HG03520 (cell line): ENCODE measurements around the gene CA11.

ENCODE experiments used
- ATAC-seq: cut with Tn5 transposase; IDR thresholded peaks from one replicate; pipeline ENCODE4 v1.9.1; 2021; ENCODE audit warnings: mild to moderate bottlenecking, moderate library complexity; ENCODE audit not compliant: unreplicated experiment

CA11 gene

DNA sequence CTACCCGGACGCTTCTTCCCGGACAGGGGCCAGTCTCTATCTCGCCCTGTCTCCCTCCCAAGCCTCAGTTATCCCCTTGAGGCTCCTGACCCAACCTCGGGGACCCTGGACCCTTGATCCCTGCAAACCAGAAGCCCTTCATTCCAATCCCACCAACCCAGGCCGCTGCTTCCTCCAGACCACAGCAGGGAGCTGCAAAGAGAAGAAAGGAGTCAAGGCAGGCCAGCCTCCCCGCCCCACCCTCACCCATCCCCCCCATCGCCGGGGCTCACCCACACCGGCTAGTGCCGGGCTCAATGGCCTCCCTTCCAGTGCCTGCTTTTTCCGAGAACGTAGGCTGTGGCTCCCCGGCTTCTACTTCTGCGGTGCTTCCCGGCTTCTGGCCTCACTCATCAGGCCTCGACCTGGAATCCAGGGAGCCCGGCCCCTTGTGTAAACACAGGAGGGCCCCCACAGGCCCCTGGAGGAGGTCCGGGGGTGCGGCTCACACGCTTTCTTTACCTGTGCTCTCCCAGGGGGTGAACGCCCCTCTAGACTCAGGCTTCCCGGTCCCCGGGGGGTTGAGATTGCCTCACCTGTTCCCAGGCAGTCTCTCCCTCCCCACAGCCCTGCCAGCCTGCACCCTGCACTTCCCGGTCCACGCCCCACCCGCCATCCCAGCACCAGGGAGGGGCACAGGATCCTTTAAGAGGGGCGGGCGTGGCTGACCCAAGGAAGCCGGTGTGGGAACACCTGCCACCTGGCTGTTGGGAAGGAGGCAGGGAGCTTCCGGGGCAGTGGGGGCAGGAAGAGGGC, 31.4 kb downstream of the CA11 start, which contains the start of gene FAM83E:
Gene FAM83E (minus strand): TSS at position 641 of the 795 bp plus-strand sequence. CDS start 1,704 bp downstream, outside the sequence.
- no peak for ATAC-seq

DNA sequence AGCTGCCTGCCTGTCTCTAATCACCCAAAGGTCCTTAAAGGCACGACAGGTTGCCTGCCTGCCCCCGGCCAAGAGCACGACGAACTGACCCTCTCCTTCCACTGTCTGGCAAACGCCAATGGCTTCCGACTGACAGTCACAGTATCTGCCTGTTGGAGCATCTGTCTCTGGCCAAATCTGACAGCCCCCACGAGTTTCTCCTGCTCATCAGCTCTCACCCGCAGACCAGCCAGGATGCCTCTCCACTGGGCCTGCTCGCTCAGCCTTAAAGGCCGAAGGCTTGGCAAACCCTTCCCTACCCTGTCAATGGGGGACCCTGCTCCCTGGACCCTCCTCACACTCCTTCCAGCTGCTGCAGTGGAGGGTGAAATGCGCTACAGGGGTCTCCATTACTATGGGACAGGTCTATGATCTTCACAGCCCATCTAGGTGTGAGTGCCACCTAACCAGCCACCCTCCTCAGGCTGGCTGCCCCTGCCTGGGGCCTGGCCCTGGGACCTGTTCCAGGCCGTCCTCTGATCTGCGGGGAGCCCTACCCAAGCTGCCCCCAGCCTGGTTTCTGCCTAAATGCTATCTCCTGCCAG, 32.0 kb downstream of the CA11 start:
- ATAC-seq: no peak

DNA sequence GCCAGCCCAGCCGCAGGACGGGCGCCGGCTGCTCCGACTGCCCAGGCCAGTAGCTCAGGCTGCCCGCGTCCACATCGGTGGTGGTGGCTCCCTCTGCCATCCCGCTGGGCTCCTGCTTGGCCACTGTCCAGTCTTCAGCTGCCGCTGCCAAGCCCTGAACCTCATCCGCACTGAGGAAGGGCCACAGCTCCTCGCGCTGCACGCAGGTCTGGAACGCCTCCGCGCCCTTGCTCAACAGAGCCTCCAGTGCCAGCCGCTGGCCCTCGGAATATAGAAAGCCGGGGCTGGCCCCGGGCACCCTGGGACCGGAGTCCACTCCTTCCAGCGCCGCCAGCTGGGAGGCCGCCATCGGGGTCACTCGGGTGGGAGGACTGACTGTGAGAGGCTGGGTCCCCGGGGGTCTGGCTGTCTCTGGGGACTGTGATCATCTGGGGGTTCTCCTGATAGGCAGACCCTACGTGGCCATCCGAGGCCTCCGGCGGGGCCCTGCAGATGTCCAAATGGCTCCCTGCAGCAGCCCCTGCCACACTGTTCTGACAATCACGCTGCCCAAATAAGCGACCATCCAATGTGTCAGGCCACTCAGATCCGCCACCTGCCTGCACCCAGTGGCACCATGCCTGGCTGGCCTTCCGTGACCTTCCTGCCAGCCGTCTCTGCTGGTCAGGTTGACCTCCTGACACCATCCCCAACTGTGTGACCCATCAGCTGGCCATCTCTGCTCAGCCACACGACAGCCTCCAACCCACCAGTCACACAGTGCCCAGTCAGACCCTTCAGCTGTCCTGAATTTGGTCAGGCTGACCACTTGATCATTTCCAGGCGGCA, 32.7 kb downstream of the CA11 start:
- no peak for ATAC-seq

DNA sequence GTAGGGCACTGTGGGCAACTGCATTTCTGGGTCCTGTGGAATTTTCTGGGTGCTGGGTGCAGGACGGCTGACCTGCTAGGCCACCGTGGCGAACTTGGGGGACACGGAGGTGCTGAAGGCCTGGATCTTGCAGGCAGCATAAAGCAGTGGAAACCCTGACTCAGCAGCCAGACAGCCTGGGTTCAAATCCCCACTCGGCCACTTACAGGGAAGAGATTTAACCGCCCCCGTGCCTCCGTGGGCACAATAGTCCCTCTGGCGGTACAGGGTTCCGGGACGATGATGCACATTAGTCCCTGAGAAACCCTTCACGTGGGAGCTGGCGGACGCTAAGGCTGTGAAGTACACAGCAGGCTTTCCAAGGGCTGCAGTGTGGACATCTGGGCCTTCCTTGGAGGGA, 34.1 kb downstream of the CA11 start:
- no peak for ATAC-seq

DNA sequence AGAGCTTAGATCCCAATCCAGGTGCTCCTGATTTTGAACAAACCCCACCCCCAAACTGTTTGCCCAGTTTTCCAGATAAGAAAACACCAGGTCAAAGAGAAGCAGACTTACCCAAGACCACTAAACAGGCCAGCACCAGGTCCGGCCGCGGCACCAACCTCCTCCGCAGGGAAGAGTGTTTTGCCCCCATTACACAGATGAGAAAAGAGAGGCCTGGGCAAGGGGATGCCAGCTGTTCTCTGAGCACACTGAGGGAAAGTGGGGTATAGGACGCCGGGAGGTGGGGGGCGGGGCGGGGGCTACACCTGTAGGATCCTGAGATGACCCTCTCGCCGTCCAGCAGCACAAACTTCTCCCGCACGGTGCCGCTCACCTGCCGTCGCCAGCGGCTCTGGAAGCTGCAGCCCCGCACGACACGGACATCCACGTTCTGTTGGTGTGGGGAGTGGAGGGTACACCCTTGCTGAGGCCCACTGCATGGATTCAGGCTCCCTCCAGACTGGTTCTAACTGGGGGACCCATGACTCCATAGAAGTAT, 36.3 kb downstream of the CA11 start:
- no peak for ATAC-seq

DNA sequence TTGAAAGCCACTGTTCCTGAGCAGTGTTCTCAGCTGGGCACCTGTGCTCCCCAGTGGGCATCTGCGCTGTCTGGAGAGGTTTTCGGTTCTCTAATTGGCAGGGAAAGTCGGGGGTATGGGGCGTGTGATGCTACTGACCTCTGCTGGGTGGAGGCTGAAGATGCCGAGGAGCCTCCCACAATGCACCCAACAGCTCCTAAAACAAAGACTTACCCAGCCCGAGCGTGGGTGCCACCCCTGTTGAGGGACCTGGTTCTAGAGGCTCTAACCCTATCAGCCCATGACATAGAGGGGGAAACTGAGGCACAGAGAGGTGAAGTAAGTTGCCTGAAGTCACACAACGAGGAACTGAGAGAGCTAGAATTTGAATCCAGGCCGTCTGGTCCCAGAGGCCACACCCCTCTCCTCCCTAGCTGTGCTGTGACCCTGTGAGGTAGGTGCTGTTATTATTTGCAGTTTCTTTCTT, 37.2 kb downstream of the CA11 start:
- ATAC-seq: no peak

DNA sequence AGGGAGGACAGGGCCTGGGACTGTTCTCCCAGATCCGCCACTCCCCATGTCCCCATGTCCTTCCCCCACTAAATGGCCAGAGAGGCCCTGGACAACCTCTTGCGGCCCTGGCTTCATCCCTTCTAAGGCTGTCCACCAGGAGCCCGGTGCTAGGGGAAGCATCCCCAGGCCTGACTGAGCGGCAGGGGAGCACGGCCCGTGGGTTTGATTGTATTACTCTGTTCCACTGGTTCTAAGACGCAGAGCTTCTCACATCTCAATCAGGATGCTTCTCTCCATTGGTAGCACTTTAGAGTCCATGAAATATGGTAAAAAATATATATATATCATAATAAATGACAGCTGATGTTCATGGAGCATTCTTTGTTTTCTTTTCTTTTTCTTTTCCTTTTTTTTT, 38.6 kb downstream of the CA11 start:
- no peak for ATAC-seq

DNA sequence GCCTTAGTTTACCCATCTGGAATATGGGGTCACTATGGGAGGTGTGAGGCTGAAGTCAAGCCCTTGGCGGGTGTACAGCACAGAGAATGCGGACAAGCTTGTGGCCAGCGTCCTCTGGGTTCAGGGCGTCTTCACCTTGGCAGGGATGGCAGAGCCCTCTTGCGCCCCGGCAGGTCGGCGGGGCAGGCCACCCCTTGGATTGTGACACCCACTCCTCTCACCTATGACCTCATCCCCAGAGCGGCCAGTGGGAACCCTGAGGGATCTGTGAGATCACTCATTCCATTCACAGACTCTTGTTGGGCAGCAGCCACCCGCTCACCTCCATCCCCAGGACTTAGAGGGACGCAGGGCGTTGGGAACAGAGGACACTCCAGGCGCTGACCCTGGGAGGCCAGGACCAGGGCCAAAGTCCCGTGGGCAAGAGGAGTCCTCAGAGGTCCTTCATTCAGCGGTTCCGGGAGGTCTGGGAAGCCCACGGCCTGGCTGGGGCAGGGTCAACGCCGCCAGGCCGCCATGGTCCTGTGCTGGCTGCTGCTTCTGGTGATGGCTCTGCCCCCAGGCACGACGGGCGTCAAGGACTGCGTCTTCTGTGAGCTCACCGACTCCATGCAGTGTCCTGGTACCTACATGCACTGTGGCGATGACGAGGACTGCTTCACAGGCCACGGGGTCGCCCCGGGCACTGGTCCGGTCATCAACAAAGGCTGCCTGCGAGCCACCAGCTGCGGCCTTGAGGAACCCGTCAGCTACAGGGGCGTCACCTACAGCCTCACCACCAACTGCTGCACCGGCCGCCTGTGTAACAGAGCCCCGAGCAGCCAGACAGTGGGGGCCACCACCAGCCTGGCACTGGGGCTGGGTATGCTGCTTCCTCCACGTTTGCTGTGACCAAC, 39.3 kb downstream of the CA11 start, which contains the start of gene SPACA4:
Gene SPACA4 (plus strand): TSS at position 280 of the 896 bp plus-strand sequence. CDS start 237 bp downstream, at position 517.
- no peak for ATAC-seq

DNA sequence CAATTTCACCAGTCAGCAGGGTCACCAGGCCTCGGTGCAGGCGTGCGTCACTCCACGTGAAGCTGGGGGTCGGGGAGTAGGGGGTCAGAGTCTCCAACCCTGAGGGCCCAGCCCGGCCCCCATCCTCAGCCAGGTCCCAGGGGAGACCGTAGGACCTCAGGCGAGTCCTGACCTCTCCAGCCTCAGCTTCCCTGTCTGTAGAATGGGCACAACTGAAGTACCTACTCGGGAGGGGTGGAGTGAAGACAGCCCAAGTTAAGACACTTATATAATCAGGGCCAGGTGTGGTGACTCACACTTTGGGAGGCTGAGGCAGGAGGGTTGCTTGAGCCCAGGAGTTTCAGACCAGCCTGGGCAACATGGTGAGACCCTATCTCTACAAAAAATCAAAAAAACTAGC, 42.1 kb downstream of the CA11 start:
- no peak for ATAC-seq

DNA sequence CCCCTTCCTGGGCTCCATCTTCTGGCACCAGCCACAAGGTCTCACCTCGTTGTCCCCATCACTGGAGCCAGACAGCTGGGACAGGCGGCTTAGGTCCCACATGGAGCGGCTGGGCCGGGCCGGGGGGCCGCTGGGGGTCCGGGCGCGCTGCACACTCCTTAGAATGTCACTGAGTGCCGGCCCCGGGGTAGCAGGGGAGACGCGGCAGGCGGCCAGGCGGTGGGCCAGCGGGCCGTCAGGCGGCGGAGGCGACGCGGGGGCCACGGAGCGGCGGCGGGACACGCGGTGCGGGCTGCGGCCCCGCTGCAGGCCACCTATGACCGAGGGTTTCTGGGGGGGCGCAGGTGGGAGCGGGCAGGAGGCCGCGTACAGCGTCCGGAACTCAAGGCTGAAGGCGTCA, 42.5 kb downstream of the CA11 start:
- ATAC-seq: no peak

DNA sequence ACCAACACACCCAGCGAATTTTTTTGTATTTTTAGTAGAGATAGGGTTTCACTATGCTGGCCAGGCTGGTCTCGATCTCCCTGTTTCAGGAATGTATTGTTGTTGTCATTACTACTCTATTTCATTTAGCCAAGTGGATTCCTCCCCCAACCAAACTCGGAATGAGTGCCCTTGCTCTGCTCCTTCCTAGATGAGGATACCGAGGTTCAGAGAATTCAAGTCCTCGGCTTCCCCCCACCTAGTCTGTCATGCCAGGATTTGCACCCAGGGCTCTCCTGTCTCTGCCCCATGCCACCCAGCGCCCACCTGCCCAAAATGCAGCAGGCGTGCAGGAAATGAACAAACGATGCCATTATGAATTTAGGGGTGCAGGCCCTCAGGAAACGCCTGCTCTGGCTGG, 43.0 kb downstream of the CA11 start:
- ATAC-seq: no peak

DNA sequence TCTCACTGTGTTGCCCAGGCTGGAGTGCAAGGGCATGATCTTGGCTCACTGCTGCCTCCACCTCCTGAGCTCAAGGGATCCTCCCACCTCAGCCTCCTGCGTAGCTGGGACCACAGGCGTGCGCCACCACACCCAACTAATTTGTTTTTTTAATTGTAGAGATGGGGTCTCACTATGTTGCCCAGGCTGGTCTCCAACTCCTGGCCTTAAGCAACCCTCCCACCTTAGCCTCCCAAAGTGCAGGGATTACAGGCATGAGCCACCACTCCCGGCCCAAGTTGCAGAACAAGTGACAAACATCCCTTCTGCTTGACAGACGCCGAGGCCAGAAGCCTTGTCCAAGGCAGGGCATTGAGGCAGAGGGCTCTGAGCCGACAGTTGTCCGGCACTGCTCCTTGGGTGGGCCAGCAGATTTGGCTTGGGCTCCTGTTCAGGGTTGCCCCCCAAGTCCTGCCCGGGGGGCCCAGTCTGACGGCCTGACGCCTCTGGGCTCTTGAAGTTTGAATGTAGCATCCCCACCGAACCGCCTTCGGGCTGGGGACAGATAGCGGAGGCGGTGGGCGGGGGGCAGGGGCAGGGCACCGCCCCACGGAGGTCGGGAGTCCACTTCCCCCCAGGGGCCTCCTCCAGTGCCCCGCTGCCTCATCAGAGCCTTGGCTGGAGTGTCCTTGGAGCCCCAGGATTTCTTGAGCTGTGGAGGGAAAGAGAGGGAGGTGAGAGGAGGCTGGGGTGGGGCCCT, 45.1 kb downstream of the CA11 start:
- ATAC-seq: no peak

DNA sequence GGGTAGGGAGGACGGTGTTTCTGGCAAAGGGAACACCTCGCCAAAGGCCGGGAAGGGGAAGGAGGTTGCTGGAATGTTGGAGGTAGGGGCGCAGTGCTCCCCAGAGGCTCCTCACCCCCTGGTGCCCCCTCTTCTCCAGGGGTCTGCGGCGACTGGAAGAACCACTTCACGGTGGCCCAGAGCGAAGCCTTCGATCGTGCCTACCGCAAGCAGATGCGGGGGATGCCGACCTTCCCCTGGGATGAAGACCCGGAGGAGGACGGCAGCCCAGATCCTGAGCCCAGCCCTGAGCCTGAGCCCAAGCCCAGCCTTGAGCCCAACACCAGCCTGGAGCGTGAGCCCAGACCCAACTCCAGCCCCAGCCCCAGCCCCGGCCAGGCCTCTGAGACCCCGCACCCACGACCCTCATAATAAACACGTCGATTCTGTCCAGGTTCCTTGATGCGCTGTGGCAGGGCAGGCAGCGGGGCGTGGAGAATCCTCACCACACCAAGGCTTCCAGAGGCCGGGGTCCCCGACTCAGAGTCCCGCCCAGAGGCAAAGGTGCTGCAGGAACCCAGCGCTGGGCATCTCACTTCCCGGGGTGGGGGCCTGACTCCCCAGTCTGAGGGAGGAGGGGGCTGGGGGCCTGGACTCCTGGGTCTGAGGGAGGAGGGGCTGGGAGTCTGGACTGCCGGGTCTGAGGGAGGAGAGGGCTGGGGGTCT, 46.8 kb downstream of the CA11 start:
- ATAC-seq: no peak

DNA sequence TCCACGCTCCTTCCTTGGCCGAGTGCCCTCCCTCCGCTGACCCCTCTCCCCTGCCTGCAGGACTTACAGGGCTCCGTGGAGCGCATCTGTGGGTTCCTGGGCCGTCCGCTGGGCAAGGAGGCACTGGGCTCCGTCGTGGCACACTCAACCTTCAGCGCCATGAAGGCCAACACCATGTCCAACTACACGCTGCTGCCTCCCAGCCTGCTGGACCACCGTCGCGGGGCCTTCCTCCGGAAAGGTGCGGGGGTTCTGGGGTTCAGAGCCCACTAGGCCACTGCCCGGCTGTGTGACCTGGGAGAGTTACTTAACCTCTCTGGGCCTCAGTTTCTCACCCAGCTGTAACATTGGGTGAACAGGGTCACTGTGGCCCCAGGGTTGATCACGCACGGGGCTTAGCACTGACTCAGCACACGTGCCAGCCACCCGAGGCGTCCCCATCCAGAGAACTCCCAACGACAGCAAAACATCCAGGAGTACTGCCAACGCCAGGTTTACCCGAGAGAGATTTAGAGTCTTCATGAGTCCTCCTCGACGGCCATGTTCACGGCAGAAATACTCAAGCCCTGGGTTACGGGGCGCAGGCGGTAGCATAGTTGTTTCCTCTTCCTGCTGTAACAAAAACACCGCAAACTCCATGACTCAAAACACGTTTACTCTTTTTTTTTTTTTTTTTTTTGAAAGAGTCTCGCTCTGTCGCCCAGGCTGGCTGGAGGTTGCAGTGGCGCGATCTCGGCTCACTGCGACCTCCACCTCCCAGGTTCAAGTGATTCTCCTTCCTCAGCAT, 49.1 kb downstream of the CA11 start:
- ATAC-seq: no peak

DNA sequence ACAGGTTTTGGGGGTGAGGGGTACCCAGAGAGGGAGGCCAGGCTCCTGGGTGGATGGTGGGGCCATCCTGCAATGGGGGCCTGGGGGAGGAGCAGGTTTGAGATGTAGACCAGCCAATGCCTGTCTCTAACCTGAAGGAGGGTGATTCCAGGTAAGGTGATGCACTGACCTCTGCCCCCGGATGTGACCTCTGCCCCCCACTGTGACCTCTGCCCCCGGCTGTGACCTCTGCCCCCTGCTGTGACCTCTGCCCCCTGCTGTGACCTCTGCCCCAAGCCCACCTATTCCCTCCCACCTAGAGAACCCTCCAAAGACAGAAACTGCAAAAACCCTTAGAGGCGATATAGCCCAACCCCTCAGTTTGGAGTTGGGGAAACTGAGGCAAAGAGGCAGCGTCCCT, 49.8 kb downstream of the CA11 start:
- no peak for ATAC-seq

DNA sequence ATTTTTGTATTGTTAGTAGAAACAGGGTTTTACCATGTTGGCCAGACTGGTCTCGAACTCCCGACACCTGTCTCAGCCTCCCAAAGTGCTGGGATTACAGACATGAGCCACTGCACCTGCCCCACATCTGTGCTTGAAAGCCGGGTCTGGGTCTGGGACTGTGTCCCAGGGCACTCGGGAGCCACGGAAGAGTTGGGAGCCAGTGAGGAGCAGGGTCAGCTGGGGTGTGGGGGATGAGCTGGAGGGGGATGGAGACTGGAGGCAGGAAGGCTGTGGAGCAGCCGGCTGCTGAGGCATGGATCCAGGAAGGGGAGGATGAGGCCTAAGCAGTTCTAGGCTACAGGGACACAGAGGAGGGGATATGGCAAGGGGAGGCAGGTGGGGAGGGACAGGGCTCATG, 50.2 kb downstream of the CA11 start:
- no peak for ATAC-seq

DNA sequence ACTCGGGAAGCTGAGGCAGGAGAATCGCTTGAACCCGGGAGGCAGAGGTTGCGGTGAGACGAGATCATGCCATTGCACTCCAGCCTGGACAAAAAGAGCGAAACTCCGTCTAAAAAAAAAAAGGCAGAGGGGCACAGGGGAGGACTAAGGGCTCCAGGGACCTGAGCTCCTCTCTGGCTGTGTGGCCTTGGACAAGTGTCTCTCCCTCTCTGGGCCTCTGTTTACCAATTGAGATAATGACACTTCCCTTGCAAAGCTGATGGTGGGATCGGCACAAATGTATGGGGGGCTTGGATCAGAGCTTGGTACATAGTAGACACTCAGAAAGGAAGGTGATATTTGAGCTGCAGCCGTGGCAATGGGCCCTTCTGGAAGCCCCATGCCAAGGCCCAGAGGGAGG, 50.8 kb downstream of the CA11 start:
- no peak for ATAC-seq

DNA sequence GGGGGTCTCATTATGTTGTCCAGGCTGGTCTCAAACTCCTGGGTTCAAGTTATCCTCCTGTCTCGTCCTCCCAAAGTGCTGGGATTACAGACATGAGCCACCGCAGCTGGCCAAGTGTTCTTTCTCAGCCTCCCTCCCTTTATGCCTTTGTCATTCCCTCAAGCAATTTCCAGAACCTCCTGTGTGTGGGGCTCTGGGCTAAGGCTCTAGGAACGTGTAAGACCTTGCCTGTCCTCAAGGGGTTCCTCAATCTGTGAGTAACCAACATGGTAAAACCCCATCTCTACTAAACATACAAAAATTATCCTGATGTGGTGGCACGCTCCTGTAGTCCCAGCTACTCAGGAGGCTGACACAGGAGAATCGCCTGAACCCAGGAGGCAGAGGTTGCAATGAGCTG, 55.0 kb downstream of the CA11 start:
- no peak for ATAC-seq
